HG02884 (cell line): Measurements from ENCODE around the gene LIME1.

Source experiments
- ATAC-seq: cut with Tn5 transposase; IDR thresholded peaks from one replicate; pipeline ENCODE4 v1.9.1; 2021; ENCODE audit warnings: mild to moderate bottlenecking, moderate library complexity; ENCODE audit not compliant: unreplicated experiment

Gene LIME1

GRCh38 chr20:63736893-63737694 lies 630 bp downstream of the LIME1 start:
- no peak for ATAC-seq

DNA sequence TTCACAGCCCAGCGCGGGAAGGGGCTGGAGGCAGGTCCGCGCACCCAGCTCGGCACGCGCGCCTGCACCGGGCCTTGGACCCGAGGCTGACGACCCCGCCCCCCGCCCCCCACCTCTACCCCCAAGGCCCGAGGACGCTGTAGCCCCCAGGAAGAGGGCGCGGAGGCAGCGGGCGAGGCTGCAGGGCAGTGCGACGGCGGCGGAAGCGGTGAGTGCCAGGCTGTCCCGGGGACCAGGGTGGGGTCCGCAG lies 1.2 kb downstream of the LIME1 start:
- no peak for ATAC-seq

DNA sequence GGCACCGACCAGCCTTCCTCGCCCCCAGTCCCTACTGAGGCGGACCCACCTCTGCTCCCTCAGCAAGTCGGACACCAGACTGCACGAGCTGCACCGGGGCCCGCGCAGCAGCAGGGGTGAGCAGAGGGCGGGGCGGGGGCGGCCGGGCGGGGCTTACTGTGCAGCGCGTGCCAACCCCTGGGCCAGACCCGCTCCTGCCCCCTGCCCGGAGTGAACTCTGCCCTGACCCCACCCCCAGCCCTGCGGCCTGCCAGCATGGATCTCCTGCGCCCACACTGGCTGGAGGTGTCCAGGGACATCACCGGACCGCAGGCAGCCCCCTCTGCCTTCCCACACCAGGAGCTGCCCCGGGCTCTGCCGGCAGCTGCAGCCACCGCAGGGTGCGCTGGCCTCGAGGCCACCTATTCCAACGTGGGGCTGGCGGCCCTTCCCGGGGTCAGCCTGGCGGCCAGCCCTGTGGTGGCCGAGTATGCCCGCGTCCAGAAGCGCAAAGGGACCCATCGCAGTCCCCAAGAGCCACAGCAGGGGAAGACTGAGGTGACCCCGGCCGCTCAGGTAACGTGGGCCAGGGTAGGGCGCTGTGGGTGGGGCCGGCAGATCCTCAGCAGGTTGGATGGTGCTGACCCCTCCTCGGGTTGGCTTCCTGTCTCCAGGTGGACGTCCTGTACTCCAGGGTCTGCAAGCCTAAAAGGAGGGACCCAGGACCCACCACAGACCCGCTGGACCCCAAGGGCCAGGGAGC lies 1.7 kb downstream of the LIME1 start:
- ATAC-seq, result no peak

DNA sequence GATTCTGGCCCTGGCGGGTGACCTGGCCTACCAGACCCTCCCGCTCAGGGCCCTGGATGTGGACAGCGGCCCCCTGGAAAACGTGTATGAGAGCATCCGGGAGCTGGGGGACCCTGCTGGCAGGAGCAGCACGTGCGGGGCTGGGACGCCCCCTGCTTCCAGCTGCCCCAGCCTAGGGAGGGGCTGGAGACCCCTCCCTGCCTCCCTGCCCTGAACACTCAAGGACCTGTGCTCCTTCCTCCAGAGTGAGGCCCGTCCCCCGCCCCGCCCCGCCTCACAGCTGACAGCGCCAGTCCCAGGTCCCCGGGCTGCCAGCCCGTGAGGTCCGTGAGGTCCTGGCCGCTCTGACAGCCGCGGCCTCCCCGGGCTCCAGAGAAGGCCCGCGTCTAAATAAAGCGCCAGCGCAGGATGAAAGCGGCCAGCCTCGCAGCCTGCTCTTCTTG lies 2.2 kb downstream of the LIME1 start:
- no peak for ATAC-seq

DNA sequence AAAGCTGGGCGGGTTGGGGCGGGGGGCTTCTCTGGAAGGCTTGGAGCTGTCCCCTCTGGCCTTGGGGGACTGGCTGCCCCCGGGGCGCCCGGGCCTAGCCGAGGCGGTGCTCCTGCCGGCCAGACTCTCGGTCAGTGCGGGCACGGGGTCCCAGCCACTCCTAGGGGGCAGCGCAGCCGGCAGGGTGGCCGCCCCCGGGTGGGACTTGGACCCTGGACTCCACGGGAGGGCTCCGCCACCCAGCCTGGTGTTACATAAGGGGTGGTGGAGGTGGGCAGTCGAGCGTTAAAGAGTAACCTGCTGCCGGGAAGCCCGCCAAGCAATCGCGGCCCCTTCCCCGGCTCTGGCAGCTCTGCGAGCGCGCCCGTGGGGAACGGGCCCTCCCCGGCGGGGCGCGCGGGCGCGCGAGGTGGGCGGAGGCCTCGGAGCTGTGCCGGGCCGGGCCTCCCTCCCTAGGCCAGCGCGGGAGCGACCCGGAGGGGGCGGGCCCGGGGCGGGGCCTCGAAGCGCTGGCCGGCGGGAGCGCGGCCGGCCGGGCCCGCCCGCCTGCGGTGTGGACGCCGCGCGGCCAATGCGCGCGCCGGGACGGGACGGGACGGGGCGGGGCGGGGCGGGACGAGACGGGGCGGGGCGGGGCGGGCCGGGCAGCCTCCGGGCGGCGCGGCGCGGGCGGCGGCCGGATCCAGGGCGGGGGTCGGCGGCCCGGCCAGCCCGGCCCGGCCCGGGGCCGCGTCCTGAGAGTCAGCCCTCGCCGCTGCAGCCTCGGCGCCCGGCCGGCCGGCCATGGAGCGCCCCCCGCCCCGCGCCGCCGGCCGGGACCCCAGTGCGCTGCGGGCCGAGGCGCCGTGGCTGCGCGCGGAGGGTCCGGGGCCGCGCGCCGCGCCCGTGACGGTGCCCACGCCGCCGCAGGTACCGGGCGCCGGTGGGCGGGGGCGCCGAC lies 2.9 kb downstream of the LIME1 start, which contains the start of gene SLC2A4RG:
TSS of gene SLC2A4RG (plus strand) at position 647 of the 940 bp plus-strand sequence. CDS start at position 784, 137 bp downstream.
- ATAC-seq, result no peak

DNA sequence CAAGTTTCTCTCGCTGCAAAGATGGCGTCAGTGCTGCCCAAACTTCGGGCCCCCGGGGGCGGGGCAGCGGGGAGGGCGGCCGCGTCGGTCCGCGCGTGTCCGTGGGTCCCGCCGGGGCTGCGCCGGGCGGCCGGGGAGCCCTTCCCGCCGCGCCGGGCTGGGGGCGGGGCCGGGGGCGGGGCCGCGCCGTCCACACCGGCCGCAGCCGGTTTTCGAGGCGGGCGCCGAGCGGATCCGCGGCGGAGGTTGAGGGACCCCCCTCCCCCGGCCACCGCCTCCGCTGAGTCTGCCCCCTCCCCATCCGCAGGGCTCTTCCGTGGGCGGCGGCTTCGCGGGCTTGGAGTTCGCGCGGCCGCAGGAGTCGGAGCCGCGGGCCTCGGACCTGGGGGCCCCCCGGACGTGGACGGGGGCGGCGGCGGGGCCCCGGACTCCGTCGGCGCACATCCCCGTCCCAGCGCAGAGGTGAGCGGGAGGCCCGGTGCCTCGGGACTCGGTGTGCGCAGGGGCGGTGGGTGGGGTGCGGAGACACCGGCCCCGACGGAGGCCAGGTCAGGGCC lies 3.7 kb downstream of the LIME1 start:
- no peak for ATAC-seq

DNA sequence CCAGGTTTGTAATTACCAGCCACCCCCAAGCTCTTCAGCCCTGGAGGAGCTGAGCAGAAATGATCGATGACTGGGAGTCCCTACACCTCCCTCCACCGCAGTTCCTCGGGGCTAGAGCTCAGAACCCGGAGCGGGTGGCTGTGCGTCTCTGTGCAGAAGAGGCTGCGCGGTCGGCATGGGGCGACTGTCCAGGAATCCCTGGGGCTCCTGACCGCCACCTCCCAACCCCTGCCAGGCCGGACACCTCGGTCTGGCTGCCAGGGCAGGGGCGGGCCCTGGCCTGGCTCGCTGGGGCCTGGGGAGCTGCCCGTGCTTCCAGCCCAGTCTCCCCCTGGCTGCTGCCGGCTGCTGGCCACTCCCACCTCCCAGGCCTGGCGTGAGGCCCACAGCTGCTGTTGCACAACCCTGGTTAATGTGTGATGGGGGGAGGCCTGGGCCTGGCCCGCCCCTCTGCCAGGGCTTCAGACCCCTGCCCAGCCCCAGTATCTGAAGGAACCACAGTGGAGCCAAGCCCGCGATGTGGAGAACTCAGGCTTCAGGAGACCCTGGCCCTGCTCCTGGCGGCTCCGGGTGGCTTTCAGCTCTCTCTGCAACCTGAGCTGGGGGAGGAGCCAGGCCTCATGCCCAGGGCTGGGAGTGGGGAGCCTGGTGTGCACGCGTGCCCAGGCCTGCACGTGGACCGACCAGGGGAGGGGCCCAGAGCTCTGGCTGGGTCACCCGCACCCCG lies 4.3 kb downstream of the LIME1 start:
- ATAC-seq, result no peak

- ATAC-seq, result no peak
These were observed 4.9 kb downstream of the LIME1 start for GRCh38 chr20:63741354-63741675.

DNA sequence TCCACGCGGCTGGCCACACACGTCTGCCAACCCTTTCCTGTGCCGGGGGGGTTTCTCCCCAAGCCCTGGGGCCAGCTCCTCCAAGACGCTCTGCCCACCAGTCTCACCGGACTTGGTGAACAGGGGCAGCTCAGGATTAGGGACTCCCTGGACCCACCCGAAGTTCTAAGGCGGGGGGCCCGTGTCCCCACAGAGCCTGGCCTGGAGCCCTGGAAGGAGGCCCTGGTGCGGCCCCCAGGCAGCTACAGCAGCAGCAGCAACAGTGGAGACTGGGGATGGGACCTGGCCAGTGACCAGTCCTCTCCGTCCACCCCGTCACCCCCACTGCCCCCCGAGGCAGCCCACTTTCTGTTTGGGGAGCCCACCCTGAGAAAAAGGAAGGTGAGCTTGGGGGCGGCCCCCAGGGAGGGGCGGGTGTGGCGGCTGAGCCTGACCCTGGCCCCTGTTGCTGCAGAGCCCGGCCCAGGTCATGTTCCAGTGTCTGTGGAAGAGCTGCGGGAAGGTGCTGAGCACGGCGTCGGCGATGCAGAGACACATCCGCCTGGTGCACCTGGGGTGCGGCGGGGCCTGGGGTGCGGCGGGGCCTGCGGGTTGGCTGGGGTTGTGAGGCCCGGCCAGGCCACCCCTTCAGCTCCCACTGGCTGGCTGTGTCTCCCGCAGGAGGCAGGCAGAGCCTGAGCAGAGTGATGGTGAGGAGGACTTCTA lies 5.4 kb downstream of the LIME1 start:
- ATAC-seq, result no peak

DNA sequence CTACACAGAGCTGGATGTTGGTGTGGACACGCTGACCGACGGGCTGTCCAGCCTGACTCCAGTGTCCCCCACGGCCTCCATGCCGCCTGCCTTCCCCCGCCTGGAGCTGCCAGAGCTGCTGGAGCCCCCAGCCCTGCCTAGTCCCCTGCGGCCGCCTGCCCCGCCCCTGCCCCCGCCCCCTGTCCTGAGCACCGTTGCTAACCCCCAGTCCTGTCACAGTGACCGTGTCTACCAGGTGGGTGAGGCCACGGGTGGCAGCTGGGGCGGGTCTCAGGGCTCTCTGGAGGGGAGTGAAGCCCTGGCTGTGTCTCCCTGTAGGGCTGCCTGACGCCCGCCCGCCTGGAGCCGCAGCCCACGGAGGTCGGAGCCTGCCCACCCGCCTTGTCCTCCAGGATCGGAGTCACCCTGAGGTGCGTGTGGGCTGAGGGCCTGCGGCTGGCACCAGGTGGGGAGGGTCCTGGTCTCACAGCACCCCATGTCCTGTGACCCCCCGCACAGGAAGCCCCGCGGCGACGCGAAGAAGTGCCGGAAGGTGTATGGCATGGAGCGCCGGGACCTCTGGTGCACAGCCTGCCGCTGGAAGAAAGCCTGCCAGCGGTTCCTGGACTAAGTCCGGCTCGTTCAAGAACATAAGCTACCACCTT lies 6.0 kb downstream of the LIME1 start:
- no peak for ATAC-seq

- no peak for ATAC-seq
These were observed 6.9 kb downstream of the LIME1 start for GRCh38 chr20:63743210-63743970.

GRCh38 chr20:63744158-63744557 lies 7.7 kb downstream of the LIME1 start:
- ATAC-seq, result no peak

GRCh38 chr20:63744574-63745423 lies 8.3 kb downstream of the LIME1 start:
- ATAC-seq, result no peak

DNA sequence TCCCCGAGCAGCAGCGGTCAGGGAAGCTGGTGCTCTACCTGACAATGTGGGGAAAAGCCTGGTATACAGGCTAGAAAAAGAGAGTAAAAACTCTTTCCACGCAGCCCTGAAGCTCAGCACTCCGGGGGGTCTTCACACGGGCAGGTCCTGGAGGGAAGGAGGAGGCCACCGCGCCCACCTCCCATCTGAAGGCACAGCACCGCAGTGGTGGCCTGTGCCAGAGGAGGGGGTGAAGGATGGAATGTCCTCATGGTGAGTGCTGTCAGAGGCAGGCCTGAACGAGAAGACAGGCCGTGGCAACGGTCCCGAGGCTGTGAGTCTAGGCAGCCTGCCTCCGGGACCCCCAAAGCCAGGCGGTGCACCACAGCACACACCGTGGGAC lies 9.0 kb downstream of the LIME1 start:
- no peak for ATAC-seq

- ATAC-seq, result no peak
These were observed 9.7 kb downstream of the LIME1 start for GRCh38 chr20:63745961-63746731.

DNA sequence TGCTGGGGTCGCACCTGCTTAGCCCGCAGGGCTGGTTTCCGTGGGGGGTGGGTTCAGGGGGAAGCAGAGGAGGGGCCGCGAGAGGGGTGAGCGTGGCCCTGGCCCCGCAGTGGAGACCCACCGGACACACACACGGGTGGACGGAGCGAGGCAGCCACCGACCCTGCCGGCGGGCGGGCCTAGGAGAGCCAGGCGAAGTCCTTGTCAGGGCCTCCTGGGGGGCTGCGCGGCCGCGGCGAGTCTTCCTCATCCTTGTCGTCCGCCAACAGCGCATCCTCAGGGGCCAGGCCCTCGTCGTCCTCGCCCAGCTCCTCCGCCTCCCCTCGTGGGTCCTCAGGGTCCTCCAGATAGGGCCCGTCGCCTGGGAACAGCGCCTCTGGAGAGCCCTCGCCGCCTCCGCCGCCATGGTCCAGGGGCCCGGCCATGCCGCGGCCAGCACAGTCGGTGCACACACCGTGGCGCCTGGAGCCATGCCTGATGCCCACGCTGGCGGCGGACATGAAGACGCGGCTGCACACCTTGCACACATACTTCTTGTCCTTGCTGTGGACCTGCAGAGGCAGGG lies 10.4 kb downstream of the LIME1 start:
- ATAC-seq, result no peak

DNA sequence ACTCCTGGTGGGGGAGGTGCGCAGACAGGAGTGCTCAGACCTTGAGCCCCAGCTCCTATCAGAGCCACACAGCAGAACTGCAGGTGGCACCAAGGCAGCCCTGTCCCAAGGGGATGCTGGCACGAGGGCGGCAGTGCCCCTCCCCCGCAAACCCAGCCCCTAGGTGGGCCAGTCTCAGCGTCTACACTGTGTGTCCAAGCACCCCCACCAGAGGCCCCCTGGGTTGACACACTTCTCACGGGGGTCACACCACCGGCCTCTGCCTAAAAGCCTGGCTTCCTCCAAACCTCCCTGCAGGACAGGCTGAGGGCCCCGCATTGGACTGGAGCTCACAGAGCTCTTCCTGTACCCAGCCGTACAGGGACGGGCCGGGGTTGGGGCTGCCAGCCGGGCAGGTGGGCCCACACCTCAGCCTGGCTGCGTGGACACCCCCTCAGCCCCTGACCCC lies 11.2 kb downstream of the LIME1 start:
- no peak for ATAC-seq
